RWPE2 (cell line): ENCODE measurements around the gene RAPGEFL1.

Experiments
- ATAC-seq: fragments of 200-7000 bp; cut with Tn5 transposase; 3 replicates; pipeline ENCODE4 v1.9.1; 2021; ENCODE audit warnings: low read depth
- DNase-seq: peaks from one replicate; pipeline ENCODE4 v3.0.0-alpha.2; 2020; ENCODE audit warnings: low spot score
- H3K27ac ChIP-seq: fragments of 450-650 bp; 2 replicates; pipeline ENCODE4 v1.5.1; 2017; ENCODE audit warnings: mild to moderate bottlenecking; ENCODE audit not compliant: poor library complexity, severe bottlenecking
- H3K27me3 ChIP-seq: fragments of 250-450 bp; sonication (Bioruptor Pico); 2 replicates; pipeline ENCODE4 v1.5.1; 2021; ENCODE audit warnings: mild to moderate bottlenecking, moderate library complexity; ENCODE audit not compliant: insufficient read depth, poor library complexity, severe bottlenecking
- H3K36me3 ChIP-seq: fragments of 250-450 bp; sonication (Bioruptor Pico); 2 replicates; pipeline ENCODE4 v1.5.1; 2020; ENCODE audit warnings: low read depth, mild to moderate bottlenecking, moderate library complexity
- H3K4me1 ChIP-seq: fragments of 250-450 bp; sonication (Bioruptor Pico); 2 replicates; pipeline ENCODE4 v1.5.1; 2021; ENCODE audit warnings: mild to moderate bottlenecking, moderate library complexity; ENCODE audit not compliant: insufficient read depth, poor library complexity, severe bottlenecking
- H3K4me3 ChIP-seq: fragments of 250-450 bp; sonication (Bioruptor Pico); 2 replicates; pipeline ENCODE4 v1.5.1; 2021; ENCODE audit warnings: mild to moderate bottlenecking, moderate library complexity; ENCODE audit not compliant: severe bottlenecking
- H3K9me3 ChIP-seq: fragments of 250-450 bp; sonication (Bioruptor Pico); 2 replicates; pipeline ENCODE4 v1.5.1; 2021; ENCODE audit warnings: mild to moderate bottlenecking, moderate library complexity; ENCODE audit not compliant: severe bottlenecking
- CTCF ChIP-seq: fragments of 450-650 bp; IDR thresholded peaks from one replicate; pipeline ENCODE4 v1.5.1; 2017; ENCODE audit warnings: mild to moderate bottlenecking, moderate library complexity; ENCODE audit not compliant: poor library complexity, severe bottlenecking

The RAPGEFL1 gene

DNA sequence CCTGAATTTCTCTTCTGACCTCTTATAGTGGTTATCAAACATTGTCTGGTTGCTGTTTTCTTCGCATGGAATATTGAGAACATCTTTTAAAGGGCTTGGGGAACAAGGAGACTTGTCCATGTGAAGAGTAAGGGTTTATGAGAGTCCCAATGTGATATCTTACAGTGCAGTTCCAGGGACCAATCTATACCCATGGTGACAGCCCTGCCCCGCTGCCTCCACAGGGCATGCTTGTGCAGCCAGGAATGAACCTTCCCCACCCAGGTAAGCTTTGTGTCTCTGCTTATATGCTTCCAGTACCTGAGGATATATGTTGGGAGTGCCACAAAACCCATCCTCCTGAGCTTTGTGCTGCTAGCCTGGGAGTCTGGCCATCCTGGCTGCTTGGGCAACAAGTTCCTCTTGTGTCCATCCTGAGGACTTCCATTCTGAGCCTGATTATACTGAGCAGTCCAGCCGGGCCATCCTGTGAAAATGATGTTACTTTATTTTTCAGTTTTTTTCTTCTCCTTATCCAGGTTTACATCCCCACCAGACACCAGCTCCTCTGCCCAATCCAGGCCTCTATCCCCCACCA, 9.5 kb upstream of the RAPGEFL1 start:
- ATAC-seq: peak; percentile 10; the same call in 1 of the 3 replicates
- H3K9me3 ChIP-seq: no peaks in the 10 kb centered on the region
- H3K27ac ChIP-seq: no peak overlapping the region
- H3K27me3 ChIP-seq: no peaks in the 10 kb centered on the region
- TF ChIP-seq CTCF: no peak
- peaks cover 90% of the 10 kb centered on the region for H3K36me3 ChIP-seq
- H3K4me3 ChIP-seq: no peak overlapping the region
- no peak for DNase-seq
- H3K4me1 ChIP-seq: no peaks in the 10 kb centered on the region

DNA sequence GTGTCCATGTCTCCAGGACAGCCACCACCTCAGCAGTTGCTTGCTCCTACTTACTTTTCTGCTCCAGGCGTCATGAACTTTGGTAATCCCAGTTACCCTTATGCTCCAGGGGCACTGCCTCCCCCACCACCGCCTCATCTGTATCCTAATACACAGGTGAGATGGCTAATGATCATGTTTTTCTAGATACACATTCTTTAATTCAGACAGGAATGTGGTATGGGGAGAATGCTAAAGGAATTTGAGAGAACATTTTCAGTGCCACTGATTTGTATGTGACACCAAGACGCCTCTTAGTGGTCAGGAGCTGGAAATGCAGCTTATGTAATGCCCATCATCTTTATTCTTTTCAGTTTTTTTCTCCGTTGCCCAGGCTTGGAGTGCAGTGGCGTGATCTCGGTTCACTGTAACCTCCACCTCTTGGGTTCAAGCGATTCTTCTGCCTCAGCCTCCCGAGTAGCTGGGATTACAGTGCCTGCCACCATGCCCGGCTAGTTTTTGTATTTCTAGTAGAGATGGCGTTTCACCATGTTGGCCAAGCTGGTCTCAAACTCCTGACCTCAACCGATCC, 8.9 kb upstream of the RAPGEFL1 start:
- ATAC-seq: peak; percentile 55
- Histone ChIP-seq H3K4me1 (no peaks in the 10 kb centered on the region), H3K27ac (no peak overlapping the region), H3K27me3 (no peaks in the 10 kb centered on the region), H3K9me3 (no peaks in the 10 kb centered on the region), H3K4me3 (no peak overlapping the region), H3K36me3 (peaks cover 85% of the 10 kb centered on the region)
- peak; percentile 81 for TF ChIP-seq CTCF
- no peak for DNase-seq

DNA sequence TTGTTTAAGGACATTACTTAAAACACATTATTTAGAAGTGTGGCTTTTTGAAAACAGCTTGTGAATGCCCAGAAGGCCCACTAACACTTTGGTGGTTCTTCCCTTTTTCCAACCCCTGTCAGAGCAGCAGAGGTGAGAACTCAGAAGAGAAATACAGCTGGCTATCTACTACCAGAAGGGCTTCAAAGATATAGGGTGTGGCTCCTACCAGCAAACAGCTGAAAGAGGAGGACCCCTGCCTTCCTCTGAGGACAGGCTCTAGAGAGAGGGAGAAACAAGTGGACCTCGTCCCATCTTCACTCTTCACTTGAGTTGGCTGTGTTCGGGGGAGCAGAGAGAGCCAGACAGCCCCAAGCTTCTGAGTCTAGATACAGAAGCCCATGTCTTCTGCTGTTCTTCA, 6.9 kb upstream of the RAPGEFL1 start:
- Histone ChIP-seq H3K27me3 (no peaks in the 10 kb centered on the region), H3K27ac (no peak overlapping the region), H3K4me3 (no peak overlapping the region), H3K36me3 (peaks cover 68% of the 10 kb centered on the region), H3K9me3 (no peaks in the 10 kb centered on the region), H3K4me1 (no peaks in the 10 kb centered on the region)
- no peak for TF ChIP-seq CTCF
- ATAC-seq (no peak), DNase-seq (no peak)

- H3K36me3 ChIP-seq: peaks cover 54% of the 10 kb centered on the region
Observed at GRCh38 chr17:40171750-40172149, 5.5 kb upstream of the RAPGEFL1 start.

More at GRCh38 chr17:40171750-40172149, 5.5 kb upstream of the RAPGEFL1 start:
- Histone ChIP-seq H3K27me3 (no peaks in the 10 kb centered on the region), H3K9me3 (no peaks in the 10 kb centered on the region), H3K27ac (no peak overlapping the region), H3K4me3 (no peak overlapping the region), H3K4me1 (peaks cover 13% of the 10 kb centered on the region)
- DNase-seq (no peak), ATAC-seq (no peak)
- TF ChIP-seq CTCF: no peak
